ELF-1 (cell line): ENCODE results near the gene AKAP17A.
"Not testable (repeated sequence)": the region's sequence is repeated elsewhere in the genome, so short reads cannot be mapped to it uniquely, and the experiment has no call there.

Experiments used
- DNase-seq: peaks from one replicate; pipeline ENCODE4 v3.0.0-alpha.2; 2016; ENCODE audit warnings: low read depth, low spot score

Gene AKAP17A, protein sequence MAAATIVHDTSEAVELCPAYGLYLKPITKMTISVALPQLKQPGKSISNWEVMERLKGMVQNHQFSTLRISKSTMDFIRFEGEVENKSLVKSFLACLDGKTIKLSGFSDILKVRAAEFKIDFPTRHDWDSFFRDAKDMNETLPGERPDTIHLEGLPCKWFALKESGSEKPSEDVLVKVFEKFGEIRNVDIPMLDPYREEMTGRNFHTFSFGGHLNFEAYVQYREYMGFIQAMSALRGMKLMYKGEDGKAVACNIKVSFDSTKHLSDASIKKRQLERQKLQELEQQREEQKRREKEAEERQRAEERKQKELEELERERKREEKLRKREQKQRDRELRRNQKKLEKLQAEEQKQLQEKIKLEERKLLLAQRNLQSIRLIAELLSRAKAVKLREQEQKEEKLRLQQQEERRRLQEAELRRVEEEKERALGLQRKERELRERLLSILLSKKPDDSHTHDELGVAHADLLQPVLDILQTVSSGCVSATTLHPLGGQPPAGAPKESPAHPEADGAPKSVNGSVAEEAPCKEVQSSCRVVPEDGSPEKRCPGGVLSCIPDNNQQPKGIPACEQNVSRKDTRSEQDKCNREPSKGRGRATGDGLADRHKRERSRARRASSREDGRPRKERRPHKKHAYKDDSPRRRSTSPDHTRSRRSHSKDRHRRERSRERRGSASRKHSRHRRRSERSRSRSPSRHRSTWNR

DNA sequence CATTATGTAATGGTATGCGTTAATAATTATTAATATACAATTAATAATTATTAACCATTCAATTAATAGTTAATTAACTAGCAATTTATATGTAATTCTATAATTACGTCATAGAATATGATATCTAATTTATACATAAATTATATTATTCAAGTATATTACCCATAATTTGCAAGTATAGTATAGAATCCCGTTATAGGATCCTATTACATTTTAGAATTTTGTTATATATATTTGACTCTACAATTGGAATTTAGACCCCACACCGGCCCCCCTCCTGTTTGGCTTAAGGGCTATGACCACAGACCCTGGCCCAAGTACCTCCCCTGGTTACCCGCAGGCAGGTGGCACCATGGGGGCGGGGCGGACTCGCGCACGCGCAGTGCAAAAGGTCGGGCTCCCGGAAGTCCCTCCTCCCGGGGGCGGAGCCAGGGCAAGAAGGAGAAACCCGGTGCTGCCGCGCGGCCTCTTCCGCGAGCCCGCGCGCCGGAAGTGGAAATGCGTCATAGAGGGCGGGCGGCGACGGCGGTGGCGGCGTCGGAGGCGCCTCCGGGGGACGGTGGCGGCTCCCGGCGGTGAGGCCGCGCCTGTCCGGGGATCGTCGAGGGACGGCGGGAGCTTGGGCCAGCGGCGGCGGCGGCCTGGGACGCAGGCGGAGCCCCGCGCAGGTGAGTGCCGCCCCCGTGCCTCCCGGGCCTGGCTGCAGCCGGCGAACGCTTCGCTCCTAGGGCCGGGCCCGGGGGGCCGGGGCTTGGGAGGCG, at the start of gene AKAP17A:
TSS of gene AKAP17A (plus strand) at position 503 of the 761 bp plus-strand sequence. CDS start 1,859 bp downstream, outside the sequence.
- DNase-seq = peak; percentile 97

DNA sequence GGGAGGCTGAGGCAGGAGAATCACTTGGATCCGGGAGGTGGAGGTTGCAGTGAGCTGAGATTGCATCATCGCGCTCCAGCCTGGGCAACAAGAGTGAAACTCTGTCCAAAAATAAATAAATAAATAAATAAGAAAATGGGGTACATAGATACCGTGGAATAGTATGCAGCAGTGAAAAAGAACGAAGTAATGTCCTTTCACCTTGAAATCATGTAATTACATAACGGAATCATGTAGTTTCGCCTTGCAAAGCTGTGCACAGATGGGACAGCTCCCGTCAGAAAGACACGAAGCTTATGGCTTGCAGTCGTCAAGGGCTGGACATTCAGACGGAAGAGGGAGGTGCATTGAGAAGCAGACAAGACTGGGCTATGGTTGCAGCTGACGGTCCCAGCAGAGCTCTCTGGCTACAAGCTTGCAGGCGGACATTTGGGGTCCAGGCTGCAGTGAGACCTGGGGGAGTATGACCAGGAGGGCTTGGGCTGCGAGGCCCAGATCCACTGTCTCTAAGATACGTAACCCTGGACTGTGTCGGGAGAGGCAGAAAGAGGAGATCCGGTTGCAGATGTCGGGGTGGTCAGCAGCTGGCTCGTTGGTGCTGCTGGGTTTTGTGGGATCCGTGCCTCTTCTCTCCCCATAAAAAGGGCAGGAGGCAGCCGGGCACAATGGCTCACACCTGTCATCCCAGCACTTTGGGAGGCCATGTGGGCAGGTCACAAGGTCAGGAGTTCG, 48.2 kb upstream of the AKAP17A start:
- no peak for DNase-seq

DNA sequence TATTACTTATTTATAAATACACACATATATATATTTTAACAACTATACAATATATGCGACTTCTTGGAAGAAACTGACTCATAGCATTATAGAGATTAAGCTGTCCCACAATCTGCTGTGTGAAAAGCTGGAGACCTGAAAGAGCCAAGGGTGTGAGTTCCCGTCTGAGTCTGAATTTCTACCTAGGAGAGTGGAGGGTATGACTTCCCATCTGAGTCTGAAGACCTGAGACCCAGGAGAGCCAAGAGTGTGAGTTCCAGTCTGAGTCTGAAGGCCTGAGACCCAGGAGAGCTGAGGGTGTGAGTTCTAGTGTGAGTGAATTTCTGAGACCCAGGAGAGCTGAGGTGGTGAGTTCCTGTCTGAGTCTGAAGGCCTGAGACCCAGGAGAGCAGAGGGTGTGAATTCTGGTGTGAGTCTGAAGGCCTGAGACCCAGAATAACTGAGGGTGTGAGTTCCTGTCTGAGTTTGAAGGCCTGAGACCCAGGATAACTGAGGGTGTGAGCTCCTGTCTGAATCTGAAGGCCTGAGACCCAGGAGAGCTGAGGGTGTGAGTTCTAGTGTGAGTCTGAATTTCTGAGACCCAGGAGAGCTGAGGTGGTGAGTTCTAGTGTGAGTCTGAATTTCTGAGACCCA, 45.5 kb upstream of the AKAP17A start:
- DNase-seq = no peak

DNA sequence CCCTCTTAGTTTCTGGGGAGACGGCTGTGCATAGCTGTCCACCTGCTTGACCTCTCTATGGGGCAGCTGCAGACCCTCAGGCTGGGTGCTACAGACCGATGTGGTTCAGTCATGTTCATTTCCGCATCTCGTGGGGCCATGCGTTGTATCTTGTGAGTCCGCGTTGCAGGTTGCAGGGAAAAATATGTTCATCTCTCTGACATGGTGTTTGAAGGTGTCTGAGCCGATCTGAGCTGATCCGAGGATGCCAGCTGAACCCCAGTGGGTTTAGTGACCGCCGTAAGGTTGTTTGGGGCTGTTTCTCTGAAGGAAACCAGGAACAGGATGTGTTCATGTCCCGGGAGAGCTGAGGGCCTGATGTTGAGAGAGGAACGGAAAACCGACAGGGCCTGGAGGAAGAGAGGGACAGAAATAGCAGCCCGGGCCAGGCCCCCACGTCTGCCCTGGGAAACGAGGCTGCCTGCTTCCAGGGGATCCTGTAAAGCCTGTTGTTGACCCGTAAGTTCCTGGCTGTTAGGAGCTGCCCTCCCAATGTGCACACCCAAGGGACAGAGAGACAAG, 44.6 kb upstream of the AKAP17A start:
- no peak for DNase-seq

DNA sequence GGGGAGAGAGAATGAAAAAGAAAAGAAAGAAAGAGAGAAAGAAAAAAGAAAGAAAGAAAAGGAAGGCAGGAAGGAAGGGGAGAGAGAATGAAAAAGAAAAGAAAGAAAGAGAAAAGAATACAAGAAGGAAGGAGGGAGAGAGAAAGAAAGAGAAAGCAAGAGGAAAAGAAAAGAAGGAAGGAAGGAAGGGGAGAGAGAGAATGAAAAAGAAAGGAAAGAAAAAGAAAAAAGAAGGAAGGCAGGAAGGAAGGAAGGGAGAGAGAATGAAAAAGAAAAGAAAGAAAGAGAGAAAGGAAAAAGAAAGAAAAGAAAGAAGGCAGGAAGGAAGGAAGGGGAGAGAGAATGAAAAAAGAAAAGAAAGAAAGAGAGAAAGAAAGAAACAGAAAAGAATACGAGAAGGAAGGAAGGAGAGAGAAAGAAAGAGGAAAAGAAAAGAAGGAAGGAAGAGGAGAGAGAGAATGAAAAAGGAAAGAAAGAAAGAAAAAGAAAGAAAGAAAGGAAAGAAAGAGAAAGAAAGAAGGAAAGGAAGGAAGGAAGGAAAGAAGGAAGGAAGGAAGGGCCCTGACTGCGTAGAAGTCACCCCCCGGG, 39.4 kb upstream of the AKAP17A start:
- no peak for DNase-seq

DNA sequence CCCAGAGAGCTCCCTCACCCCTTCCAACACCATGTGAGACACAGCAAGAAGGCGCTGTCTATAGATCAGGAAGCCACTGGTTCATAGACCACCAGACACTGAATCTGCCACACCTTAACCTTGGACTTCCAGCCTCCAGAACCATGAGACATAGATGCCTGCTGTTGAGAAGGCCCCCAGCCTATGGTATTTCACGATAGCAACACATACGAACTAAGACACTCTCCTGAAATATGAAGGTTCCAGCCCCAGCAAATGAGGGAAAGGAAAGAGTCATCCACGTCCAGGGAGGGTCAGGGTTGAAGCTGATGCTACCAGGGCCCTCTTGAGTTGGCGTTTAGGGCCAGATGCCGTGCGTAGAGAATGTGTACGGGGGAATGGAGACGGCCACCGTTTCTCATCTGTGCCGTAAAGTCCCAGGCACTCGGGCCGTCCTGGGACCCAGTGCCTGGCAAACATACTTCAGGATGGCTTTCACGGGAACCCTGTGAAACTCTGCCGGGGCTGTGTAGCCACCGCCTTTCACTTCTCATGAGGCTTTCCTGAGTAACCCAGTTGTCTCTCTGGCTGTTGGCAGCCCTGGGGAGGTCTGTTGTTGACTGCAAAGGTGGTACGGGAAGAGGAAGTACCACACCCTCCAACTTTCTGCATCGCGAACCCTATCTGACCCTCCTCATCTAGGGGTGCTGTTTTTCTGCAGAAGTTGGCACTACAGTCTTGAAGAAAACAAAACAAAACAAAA, 36.8 kb upstream of the AKAP17A start:
- DNase-seq = no peak

DNA sequence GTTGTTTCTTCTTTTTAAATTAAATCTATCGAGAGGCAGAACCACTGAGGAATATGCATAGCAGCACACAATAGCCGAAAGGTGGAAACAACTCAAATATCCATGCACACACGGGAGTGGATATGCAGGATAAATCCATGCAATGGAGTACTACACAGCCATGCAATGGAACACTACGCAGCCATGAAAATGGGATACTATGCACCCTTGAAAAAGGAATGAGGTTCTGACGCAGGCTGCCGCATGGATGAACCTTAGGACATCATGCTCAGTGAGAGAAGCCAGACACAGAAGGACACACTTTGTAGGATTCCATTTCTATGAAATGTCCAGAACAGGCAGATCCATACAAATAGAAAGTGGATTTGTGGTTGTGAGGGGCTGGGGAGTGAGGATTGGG, 36.0 kb upstream of the AKAP17A start:
- no peak for DNase-seq

DNA sequence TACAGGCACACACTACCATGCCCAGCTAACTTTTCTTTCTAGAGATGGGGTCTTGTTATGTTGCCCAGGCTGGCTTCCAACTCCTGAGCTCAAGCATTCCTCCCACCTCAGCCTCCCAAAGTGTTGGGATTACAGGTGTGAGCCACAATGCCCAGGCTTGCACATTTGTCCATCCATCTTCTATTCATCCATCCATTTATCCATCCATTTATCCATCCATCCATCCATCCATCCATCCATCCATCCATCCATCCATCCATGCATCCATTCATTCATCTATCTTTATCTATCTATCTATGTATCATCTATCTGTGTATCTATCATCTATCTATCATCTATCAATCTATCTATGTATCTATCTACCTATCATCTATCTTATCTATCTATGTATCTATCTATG, 34.0 kb upstream of the AKAP17A start:
- not testable (repeated sequence) for DNase-seq

DNA sequence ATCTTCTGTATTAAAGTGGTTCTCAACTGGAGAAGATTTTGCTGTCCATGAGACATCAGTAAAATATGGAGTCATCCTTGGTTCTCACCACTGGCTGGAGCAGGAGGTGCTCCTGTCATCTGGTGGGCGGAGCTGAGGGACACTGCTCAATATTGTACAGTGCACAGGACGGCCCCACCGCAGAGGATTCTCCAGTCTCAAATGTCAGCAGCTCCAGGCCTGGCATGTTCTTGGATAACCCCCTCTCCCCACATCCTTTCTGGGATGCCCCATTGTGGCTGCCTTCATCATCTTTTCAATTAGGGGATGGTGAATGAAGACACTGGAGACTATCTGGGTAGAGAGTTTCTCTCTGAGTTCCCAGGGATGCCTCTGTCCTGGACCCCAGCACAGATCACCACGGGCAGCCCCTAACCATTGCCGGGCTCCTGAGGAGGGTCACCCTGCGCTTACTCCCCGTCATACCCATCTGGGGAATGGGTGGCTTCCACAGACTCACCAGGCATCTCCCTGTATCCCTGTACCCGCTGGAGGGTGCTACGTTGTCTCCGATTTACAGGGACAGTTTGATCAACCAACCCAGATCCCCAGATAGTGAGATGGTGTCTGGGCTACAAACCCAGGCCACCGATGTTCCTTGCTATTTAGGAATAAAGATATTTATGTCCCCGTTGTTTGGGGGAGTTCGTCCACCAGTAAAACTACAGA, 32.5 kb upstream of the AKAP17A start:
- DNase-seq = no peak

DNA sequence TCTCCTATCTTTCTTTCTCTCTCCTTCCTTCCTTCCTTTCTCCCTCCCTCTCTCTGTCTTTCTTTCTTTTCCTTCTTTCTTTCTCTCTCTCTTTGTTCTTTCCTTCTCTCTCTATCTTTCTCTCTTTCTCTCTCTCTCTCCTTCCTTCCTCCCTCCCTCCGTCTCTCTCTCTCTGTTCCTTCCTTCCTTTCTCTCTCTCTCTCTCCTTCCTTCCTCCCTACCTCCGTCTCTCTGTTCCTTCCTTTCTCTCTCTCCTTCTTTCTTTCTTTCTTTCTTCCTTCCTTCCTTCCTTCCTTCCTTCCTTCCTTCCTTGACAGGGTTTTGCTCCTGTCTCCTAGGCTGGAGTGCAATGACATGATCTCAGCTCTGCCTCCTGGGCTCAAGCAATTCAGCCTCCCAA, 30.2 kb upstream of the AKAP17A start:
- DNase-seq = no peak

DNA sequence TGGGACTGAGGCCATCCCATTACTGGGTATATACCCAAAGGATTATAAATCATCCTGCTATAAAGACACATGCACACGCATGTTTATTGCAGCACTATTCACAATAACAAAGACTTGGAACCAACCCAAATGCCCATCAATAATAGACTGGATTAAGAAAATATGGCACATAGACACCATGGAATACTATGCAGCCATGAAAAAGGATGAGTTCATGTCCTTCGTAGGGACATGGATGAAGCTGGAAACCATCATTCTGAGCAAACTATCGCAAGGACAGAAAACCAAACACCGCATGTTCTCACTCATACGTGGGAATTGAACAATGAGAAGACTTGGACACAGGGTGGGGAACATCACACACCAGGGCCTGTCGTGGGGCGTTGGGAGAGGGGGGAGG, 27.3 kb upstream of the AKAP17A start:
- not testable (repeated sequence) for DNase-seq

DNA sequence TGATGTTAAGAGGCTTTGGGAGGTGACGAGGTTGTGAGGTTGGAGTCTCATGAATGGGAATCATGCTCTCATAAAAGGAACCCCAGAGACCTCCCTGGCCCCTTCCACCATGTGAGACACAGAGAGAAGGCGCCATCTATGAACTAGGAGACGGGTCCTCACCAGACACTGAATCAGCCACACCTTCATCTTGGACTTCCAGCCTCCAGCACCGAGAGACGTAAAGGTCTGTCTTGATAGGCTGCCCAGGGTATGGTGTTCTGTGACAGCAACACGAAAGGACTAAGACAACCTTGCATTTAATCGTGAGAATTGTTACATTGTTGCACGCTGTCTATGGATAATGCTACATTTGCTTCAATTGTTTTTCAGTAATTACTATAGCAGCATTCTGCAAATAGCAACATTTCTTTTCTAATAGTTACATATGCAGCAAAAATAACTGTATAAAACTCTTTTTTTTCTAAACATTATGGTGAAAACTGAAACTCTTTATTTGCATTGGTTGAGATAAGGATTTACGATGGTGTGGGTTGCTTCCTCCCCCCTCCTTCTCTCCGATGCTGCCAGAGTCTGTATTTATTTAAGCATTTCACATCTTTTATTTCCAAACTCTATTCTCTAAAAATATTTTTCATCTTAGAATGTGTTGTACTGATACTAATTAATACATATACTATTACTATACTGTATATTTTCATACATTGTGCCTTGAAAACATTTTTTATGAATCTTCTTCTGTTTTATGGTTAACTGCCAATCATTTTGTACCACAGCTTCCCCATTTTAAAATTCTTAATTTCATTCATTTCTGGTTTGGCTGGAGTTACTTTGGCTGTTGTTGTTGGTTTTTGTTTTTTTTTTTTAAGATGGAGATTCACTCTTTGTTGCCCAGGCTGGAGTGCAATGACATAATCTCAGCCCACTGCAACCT, 26.4 kb upstream of the AKAP17A start:
- DNase-seq = no peak

DNA sequence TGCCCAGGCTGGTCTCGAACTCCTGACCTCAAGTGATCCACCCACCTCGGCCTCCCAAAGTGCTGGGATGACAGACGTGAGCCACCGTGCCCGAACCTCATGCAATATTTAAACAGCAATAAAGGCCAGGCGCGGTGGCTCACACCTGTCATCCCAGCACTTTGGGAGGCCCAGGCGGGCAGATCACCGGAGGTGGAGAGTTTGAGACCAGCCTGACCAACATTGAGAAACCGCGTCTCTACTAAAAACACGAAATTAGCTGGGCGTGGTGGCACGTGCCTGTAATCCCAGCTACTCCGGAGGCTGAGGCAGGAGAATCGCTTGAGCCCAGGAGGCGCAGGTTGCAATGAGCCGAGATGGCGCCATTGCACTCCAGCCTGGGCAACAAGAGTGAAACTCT, 17.2 kb upstream of the AKAP17A start:
- DNase-seq = not testable (repeated sequence)

DNA sequence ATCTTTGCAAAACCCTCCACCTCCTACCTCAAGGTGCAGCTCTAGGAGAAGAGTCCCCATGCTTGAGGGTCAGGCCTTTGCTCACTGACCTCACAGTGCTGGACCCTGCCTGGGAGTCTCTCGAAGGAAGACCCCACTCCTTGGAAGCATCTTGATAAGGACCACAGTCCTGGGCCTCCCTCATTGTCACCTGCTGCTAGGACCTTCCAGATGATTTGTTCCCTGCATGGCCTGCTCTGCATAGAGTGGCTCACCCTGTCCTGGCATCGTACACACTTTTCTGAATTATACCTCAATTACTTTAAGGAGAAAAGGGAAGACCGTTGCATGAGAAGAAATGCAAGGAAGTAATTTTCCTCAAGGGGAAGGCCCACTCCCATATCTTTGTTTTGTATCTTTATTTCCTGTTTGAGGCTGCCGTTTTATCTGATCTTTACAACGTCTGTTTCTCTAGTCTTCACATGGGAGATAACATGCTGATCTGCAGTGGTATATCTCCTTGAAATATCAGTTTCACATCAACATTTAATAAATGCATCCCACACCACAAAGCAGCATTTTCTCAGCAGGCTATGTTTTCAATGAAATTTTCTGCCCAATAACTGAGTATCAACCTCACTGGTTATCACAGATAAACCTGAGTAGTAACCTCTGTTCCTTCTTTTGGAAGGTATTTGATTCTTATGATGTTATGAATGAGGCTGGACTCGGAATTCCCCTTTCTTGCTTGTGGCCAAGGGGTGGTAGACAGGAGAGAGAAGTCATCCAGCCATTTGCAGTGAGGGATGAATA, 15.0 kb upstream of the AKAP17A start:
- DNase-seq = no peak

DNA sequence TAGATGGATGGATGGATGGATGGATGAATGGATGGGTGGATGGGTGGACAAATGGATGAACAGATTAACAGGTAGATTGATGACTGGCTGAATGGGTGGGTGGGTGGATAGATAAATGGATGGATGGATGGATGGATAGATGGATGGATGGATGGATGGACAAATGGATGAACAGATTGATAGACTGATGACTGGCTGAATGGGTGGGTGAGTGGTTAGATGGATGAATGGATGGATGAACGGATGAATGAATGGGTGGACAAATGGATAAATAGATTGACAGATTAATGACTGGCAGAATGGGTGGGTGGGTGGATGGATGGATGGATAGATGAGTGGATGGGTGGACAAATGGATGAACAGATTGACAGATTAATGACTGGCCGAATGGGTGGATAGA, 13.6 kb upstream of the AKAP17A start:
- no peak for DNase-seq

DNA sequence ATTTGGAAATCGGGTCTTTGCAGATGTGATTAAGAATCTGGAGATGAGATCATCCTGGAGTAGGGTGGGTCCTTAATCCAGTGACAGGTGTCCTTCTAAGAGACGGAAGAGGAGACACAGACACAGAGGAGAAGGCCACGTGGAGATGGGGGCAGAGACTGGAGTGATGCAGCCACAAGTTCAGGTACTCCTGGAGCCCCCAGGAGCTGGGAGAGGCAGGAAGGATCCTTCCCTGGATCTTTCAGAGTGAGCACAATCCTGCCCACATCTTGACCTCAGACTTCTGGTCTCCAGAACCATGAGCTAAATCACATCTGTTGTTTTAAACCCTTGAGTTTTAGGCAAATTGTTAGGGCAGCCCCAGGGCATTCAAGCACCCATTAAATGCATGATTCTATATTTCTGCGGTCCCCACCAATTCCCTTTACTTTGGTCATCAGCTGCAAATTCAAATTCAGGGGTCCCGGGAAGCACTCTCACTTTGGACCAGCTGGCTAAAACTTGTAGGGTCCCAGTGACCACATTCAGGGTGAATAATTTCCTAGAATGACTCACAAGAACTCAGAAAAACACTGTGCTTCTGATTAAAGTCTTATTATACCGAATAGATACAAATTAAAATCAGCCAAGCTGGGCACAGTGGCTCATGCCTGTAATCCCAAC, 12.8 kb upstream of the AKAP17A start:
- DNase-seq = no peak

DNA sequence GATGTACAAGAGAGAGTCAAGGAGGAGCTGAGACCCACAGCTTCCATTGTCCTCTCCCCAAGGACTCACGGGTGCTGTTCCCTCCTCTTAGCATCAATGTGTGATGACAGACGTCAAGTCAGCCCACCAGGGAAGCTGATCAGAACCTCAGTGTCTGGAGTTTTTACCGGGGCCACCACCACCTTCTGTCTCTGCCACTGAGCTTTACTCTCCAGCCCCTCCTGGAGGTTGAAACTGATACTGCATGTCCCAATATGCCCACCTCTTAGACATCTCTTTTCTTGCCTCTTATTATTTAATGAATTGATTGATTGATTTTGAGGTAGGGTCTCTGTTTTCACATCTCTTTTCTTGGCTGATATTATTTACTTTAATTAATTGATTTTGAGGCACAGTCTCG, 10.3 kb upstream of the AKAP17A start:
- DNase-seq = peak; percentile 68
